ENCODE data around the gene ISG15.

DNA sequence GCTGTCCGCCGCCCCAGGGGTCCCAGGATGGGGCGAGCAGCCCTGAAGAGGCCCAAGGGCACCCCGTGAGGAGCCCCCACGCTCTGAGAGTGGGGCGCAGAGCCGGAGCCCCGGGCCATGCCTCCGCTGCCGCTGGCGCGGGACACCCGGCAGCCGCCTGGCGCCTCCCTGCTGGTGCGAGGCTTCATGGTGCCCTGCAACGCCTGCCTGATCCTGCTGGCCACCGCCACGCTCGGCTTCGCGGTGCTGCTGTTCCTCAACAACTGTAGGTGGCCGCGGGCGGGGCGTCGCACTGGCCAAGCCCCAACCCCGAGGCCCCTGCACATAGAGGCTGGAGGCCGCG, 21.1 kb downstream of the ISG15 start:
- no peak for TF ChIP-seq POLR2AphosphoS5 (IDR thresholded peaks at IDR 0.05; ENCODE audit: low read depth, low read length)
- TF ChIP-seq, protein P1, sequence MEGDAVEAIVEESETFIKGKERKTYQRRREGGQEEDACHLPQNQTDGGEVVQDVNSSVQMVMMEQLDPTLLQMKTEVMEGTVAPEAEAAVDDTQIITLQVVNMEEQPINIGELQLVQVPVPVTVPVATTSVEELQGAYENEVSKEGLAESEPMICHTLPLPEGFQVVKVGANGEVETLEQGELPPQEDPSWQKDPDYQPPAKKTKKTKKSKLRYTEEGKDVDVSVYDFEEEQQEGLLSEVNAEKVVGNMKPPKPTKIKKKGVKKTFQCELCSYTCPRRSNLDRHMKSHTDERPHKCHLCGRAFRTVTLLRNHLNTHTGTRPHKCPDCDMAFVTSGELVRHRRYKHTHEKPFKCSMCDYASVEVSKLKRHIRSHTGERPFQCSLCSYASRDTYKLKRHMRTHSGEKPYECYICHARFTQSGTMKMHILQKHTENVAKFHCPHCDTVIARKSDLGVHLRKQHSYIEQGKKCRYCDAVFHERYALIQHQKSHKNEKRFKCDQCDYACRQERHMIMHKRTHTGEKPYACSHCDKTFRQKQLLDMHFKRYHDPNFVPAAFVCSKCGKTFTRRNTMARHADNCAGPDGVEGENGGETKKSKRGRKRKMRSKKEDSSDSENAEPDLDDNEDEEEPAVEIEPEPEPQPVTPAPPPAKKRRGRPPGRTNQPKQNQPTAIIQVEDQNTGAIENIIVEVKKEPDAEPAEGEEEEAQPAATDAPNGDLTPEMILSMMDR (IDR thresholded peaks at IDR 0.05 in 2 of 3, conservative IDR thresholded peaks at IDR 0.05 in 1 of 3; ENCODE audit: borderline replicate concordance in 1 of 3, insufficient read depth in 1 of 3, low read depth in 2 of 3, low read length in 2 of 3): no peak
- TF ChIP-seq EGR1 (IDR thresholded peaks at IDR 0.05; ENCODE audit: low read depth): no peak
- no peak for TF ChIP-seq FOSL1 (IDR thresholded peaks at IDR 0.05; ENCODE audit: low read depth)
- no peak for TF ChIP-seq POLR2A (IDR thresholded peaks at IDR 0.05; ENCODE audit: borderline replicate concordance, extremely low read depth, insufficient read depth, insufficient read length)
- TF ChIP-seq EZH2 (IDR thresholded peaks at IDR 0.05): no peak
- TF ChIP-seq CBX3 (IDR thresholded peaks at IDR 0.05; ENCODE audit: low read depth): no peak
- TF ChIP-seq, protein P2, sequence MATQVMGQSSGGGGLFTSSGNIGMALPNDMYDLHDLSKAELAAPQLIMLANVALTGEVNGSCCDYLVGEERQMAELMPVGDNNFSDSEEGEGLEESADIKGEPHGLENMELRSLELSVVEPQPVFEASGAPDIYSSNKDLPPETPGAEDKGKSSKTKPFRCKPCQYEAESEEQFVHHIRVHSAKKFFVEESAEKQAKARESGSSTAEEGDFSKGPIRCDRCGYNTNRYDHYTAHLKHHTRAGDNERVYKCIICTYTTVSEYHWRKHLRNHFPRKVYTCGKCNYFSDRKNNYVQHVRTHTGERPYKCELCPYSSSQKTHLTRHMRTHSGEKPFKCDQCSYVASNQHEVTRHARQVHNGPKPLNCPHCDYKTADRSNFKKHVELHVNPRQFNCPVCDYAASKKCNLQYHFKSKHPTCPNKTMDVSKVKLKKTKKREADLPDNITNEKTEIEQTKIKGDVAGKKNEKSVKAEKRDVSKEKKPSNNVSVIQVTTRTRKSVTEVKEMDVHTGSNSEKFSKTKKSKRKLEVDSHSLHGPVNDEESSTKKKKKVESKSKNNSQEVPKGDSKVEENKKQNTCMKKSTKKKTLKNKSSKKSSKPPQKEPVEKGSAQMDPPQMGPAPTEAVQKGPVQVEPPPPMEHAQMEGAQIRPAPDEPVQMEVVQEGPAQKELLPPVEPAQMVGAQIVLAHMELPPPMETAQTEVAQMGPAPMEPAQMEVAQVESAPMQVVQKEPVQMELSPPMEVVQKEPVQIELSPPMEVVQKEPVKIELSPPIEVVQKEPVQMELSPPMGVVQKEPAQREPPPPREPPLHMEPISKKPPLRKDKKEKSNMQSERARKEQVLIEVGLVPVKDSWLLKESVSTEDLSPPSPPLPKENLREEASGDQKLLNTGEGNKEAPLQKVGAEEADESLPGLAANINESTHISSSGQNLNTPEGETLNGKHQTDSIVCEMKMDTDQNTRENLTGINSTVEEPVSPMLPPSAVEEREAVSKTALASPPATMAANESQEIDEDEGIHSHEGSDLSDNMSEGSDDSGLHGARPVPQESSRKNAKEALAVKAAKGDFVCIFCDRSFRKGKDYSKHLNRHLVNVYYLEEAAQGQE (IDR thresholded peaks at IDR 0.05; ENCODE audit: low read depth): no peak
